Pulmonary artery endothelial cell (primary cell): ENCODE measurements around the gene CDCA8. TPM values are rescaled to one million over a fixed set of nuclear protein-coding genes. Genes with fewer than 3 reads are reported as not detected.
"Not testable (repeated sequence)": the region's sequence is repeated elsewhere in the genome, so short reads cannot be mapped to it uniquely, and the experiment has no call there.

ENCODE experiments used
- DNase-seq: peaks from one replicate; pipeline ENCODE4 v3.0.0-alpha.2; 2011; ENCODE audit warnings: low read depth, low spot score
- total RNA-seq: library from RNA; depleted of rRNA; stranded (reverse); fragments of >200 nt; gene quantifications from 2 replicates; pipeline ENCODE4 v1.2.3, GENCODE V29; 2014

The CDCA8 gene
- total RNA-seq, 1 donor from 2014 or later: 8.6 TPM

DNA sequence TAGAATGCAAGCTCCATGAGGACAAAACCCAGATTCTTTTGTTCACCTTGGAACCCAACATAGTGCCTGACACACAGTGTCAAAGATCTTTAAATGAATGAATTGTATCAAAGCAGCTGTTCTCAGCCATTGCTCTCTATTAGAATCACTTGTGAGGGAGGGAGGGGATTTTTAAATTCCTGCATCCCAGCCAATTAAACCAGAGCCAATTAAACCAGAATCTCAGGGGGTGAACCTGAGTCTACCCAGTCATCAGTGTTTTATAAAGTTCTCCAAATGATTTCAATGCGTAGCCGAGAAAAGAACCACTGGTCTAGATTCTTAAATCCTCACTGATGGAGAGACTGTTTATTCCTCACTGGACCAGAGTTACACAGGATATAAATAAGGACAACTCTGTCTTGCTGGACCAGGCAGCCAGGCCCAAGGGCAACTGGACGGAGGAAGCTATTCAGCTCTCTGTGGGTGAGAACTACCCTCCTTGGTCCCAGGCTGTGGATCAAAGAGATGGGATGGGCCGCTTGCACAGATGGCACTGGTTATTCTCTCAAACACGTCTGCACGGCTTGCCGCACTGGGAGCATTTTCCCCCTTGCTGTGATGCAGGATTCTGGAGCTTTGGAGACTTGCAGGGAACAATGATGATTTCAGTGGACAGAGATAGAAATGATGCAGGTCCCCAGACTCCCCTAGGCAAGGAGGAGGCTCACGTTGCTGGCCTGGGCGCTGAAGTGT lies 20.0 kb upstream of the CDCA8 start:
- DNase-seq: no peak

DNA sequence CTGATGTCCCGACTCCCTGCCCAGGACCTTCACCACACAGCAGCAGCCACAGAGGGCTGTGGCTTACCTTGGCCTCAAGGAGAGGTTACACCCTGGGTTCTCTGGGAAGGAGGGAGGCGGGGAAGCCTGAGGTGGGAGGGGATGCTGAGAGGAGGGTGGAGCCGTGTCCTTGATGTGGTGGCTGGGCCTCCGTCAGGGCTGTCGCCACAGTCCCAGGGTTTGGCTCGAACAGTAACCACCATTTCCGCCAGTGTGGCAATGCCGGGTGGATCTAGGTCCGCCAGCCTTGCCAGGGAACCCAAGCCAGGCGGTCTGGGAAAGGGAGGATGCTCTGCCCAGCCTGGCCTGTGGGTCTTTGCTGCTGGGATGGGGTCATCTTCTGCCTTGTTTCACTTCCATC lies 18.4 kb upstream of the CDCA8 start:
- no peak for DNase-seq

DNA sequence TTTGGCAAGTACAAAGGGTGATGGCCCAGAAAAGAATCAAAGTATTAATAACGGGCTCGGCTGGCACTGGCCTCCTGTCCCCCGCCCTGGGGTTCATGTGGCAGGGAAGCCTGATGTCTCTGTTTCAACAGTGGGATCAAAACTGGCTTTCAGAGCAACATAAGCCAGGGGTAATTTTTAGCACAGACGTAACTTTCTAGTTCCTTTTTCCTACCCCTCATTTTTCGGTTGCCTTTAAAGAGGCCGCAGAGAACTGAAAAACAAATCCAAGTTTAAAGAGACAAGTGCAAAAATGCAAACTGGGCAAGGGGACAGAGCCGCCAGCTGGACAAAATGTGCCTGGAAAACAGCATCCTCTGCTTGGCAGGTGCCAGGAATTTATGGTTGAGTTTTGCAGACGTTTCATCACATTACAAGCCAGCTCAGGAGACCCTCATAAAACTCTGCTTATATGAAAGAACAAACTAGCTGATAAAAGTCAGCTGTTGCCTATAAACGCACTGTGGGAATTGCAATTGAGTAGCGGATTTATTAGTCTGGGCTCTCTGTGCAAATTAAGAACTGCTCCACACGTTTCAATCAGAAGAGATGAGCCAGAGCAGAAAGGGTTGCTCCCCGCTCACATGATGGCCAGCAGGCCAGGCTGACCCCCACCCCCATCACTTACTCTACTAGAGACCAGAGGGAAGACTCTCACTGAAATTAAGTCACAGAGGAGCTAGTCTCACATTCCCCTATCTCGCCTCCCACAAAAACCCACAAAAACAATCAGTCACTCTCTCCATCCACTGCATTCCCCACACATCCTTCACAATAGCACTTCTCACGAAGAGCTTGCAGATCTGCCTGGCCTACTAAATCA lies 15.8 kb upstream of the CDCA8 start:
- DNase-seq: no peak

DNA sequence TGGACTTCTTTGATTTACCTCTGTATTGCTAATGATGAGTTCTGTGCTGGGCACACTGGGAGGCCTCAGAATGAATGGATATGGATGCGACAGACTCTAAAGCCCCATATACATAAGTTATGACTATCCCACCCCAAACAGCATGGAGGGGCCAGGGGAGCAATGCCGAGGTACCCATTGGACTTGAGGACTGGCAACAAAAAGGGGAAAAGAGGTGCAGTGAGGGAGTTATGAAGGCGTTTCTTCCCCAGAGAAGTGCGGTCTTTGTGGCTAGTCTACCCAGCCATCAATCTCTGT lies 15.2 kb upstream of the CDCA8 start:
- DNase-seq: no peak

DNA sequence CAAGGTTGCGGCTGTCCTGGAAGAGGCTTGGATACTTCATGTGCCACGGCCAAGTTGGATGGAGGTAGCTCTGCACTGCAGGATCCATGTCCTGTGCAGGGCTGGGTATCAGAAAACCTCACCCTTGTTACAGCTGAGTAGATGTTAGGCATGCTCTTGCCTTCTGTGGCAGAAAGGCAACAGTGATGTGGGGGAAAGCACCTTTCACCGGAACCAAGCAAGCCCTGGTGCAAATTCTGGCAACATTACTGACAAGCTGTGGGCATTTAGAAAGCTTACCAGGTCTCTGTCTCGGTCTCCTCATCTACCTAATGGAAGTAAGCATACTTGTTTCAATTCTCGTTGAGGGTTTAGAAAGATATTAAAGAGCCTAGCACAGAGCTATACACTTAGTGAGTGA lies 14.5 kb upstream of the CDCA8 start:
- no peak for DNase-seq

DNA sequence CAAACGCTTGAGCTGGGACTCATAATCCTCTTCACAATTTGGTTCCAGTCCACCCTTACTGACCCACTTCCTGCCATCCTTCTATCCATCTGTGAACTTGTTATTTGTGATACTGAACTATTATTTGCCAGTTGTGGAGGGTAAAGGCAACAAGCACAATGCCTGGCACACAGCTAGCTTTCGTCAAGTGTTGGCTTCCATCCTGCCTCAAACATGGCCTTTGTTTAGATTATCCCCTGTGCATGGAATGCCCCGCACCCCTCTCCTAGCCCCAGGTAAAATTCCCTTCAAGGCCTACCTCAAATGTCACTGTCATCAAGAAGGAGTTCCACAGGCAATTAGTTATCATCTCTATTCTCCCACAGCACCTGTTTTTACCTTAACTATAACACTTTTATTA lies 11.4 kb upstream of the CDCA8 start:
- no peak for DNase-seq

DNA sequence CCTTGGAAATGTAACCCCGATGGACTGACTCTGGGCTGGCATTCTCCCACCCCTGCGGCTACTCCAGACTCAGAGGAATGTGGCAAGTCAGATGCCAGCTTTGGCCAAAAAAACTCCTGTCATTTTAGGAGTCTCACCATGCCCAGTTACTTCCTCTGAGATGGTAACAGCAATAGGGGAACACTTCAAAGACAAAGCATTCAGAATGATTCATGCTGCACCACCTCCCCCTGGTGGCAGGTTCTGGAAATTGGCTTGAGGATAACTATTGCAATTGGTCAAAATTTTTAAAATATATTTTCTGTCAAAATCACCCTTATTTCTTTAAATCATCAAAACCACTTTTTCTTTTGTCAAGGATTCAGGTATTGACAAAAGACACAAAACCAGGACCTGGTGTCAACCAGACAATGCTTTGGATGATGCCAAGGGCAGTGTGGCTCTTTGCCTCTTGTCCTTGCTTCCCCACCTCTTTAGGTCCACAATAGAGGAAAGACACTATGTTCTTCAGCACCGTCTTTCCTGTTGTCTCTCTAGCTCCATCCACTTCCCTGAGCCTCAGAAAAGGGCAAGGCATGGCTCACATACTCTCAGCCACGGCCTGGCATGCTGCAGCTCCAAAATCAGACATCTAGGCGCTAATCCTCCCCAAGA lies 9.9 kb upstream of the CDCA8 start:
- DNase-seq: no peak

DNA sequence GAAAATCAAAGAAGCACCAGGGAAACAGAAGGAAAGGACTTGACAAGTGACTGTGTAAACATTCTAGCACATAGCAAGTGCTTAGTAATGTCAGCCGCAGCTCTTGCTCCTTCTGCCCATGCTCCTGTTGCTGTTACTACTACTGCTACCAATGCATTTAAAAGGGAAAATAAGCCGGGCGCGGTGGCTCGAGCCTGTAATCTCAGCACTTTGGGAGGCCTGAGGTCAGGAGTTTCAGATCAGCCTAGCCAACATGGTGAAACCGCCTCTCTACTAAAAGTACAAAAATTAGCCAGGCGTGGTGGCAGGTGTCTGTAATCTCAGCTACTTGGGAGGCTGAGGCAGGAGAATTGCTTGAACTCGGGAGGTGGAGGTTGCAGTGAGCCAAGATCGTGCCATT lies 8.1 kb upstream of the CDCA8 start:
- DNase-seq: not testable (repeated sequence)

DNA sequence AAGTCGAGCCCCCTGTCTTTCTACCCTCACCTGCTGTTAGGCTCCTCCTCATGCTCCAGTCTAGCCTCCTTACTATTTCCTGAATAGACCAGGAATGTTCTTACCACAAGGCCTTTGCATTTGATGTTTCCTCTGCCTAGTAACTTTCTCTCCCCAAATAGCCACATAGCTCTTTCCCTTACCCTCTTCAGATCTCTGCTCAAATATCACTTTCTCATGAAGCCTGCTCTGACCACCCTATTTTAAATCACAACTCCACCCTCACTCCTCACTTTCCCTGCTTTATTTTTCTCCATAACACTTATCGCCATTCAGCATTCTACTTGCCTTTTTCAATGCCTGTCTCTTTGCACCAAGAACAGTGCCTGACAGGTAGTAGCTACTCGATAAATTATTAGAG lies 6.6 kb upstream of the CDCA8 start:
- no peak for DNase-seq

DNA sequence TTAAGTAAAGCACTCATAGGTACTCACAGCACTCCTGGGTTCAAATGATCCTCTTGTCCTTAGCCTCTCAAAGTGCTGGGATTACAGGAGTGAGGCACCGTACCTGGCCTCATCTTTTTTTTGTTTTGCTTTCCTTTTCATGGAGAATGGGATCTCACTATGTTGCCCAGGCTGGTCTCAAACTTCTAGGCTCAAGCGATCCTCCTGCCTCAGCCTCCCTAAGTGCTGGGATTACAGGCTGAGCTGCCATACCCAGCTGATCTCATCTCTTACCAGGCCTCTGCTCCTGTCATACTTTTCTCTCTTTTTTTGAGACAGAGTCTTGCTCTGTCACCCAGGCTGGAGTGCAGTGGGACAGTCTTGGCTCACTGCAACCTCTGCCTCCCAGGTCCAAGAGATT lies 4.6 kb upstream of the CDCA8 start:
- DNase-seq: not testable (repeated sequence)

DNA sequence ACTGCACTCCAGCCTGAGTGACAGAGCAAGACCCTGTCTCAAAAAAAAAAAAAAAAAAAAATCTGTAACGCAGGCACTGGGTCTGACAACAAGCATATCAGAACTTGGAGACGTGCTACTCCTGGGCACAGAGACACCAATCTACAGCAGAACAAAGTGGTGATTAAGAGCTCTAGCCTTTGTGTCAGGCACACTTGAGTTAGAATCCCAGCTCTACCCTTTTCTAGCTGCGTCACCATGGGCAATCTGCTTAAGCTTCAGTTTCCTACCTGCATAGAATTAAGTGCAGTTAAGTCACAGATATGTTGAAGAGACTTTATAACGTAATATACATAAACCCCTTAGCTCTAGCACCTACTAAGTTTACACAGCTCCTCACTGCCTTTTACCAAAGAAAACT lies 3.4 kb upstream of the CDCA8 start:
- DNase-seq: no peak

DNA sequence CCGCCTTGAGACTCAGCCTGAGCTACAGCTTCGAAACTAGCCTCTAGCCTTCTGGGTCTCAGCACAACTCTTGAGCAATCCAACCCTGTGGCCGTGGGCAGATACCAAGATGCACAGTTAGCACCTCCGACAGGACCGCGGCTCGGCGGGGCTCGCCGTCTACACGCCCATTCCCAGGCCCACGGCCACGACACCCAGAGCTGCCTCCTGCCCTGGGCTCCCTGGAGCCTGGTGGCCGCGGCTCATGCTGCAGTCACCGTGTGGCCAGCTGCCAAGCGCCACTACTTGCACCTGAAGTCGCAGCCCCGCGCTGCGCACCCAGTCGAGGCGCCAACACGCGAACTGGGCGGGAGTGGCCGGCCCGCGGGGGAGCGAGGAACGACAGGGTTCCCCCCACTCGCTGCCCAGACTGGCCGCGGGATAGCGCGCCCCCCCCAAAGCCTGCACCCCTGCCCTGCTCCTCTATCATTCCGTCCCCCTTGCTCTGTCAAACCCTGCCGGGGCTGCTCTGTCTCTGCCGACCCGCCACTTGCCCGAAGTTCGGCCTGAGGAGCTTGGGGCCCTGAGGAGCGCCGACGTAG lies 729 bp upstream of the CDCA8 start:
- DNase-seq: no peak

DNA sequence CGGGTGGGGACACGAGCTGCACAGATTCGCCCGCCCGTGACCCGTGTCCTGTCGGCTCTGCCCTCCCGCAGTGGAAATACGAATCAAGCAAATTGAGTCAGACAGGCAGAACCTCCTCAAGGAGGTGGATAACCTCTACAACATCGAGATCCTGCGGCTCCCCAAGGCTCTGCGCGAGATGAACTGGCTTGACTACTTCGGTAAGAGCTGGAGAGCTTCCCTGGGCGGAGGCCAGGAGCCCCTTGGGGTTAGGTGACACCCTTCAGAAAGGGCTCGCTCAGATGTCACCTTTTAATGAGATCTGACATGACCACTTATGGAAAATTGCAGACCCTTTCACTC lies 489 bp downstream of the CDCA8 start:
- no peak for DNase-seq

DNA sequence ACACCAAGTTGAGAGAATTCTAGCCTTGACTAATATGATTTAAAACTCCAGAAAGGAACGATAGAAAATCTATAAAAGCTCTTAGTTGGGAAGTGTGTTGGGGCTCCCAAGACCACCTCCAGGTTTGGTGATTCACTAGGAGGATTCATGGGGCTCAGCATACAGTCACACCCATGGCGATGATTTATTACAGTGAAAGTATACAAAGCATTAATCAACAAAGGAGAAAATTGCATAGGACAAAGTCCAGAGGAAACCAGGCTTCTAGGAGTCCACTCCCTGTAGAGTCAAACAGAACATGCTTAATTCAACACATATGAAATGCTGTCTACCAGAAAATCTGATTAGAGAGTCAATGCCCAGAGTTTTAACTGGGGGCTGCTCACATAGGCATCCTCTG lies 4.8 kb downstream of the CDCA8 start:
- no peak for DNase-seq

DNA sequence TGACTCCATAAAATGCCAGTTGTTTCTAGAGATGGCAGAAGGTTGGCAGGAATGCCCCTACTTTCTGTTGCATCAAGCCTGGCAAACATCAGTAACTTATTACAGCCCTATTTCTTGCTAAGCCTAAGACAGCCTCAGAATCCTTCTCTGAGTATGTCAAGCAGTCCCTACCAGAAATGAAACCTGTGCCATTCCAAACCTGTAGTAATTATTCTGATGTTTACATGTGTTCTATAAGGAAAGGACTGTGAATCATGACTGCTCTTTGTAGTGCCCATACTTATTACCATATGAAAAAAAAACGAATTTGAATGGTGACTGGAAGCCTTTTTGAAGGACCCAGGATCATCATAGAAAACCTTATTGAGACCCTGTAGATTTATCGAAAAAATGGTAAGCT lies 5.4 kb downstream of the CDCA8 start:
- no peak for DNase-seq

DNA sequence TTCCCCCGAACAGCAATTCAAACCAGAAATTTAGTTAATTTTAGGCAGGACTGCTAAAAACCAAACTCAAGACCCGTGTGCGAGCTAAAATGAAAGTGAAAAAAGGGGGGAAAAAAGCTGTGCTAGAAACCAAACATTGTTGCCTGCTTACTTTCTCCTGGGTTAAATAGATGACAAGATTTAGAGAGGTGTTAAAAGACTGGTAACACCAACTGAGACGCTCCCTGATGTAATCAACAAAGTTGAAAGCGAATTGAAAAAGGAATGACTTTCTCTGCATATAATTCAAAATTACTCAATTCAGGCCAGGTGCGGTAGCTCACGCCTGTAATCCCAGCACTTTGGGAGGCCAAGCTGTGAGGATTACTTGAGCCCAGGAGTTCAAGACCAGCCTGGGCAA lies 6.8 kb downstream of the CDCA8 start:
- no peak for DNase-seq

DNA sequence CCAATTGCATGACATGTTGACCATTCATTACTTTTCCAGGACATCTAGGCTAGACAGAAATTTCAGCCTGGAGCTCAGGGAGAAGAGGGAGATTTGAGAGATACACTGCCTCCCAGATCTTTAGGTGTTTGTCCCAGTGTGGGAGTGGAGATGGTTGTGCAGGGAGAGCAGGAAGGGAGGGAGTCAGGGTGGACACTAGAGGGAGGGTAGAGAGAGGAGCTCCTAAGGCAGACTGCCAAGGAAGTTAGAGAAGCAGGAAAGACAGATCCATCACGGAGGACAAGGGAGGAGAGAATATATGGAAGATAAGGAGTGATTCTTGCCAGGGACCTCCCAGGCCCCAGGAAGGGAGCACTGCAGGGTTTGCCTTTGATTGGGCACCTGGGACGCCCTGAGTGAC lies 8.7 kb downstream of the CDCA8 start:
- no peak for DNase-seq

DNA sequence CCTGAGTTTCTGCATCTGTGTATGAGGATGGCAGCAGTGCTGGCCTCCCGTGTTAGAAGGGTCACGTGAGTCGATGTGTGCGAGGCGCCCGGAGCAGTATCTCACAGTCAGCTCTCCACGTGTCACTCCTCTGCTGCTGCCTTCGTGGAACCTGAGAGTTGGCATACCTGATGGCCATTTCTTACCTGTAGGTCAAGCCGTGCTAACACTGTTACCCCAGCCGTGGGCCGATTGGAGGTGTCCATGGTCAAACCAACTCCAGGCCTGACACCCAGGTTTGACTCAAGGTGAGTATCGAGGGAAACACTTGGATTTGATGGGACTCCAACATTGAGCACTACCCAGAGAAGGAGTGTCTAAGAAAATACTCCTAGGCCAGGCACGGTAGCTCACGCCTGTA lies 10.7 kb downstream of the CDCA8 start:
- DNase-seq: no peak

DNA sequence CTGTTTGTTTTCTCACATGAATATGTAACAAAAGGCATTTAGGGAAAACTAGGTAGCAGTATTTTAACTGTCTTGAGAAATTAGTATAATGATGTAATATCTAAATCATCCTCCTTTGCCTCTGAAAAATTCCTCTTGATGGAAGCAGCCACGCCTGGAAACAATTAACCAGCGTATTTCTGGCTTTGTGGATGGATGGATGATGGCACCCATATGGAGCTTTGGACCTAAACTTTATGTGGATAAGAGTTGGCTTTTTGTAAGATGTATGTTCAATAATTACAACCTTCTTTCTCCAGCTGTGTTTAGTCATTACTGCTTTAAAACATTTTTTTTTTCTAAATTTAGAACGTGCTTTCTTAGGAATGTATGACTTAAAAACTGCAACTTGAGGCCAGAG lies 12.7 kb downstream of the CDCA8 start:
- DNase-seq: no peak

DNA sequence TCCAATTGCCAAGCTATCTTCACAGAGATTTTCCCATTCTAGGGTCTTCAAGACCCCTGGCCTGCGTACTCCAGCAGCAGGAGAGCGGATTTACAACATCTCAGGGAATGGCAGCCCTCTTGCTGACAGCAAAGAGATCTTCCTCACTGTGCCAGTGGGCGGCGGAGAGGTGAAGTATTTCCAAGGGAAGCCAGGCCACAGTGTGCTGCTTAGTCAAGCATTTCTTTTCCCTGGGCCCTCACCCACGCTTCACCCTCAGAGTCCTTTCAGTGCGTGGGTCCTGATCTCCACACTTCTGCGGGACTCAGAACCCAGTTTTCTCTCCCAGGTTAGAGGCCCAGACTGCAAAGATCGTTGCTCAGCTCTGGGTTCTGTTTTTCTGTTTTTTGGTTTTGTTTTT lies 13.1 kb downstream of the CDCA8 start:
- DNase-seq: no peak

DNA sequence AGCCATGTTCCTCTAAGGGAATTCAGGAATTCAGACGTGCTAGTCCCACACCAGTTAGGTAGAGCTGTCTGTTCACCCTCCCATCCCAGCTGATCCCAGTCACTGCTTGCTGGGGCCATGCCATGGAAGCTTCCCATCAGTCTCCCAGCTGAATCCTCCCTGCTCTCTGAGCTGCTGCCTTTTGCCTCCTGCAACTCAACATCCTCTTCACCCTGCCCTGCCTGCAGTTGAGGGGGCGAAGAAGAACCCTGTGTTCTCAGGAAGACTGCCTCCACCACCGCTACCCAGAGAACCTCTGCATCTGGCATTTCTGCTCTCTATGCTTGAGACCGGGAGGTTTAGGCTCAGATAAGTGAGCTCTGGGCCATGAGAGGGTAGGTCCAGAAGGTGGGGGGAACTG lies 16.2 kb downstream of the CDCA8 start:
- DNase-seq: no peak

DNA sequence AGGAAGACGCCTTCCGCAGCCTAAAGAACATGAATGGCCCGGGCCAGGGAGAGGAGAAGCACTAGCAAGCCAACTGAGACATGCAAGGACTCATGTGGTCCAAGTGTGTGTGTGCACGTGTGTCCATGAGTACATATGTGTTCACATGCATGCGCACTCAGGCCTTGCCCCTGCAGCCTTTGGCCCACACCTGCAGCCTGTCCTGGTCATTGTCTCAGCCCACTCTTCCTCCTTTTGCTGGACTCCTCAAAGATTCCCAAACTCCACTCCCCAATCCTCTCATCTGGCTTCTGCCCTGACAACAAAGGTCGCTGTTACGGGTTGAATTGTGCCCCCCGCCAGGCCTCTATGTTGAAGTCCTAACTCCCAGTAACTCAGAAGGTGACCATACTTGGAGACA lies 21.9 kb downstream of the CDCA8 start:
- no peak for DNase-seq

DNA sequence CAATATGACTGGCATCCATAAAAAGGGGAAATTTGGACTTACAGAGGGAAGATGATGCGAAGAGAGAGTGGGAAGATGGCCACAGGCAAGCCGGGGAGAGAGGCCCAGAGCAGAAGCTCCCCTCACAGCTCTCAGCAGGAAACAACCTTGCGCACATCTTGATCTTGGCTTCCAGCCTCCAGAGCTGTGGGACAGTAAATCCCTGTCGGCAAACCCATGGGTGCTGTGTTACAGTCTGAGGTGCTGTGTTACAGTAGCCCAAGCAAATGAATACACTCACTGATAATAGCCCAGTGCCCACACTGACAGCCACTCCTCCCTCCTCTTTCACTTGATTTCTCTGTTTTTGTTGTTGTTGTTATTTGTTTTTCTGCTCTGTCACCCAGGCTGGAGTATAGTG lies 22.4 kb downstream of the CDCA8 start:
- DNase-seq: no peak
